Hair follicular keratinocyte (primary cell): ENCODE measurements around the gene NCR3LG1. TPM values are rescaled to one million over a fixed set of nuclear protein-coding genes. Genes with fewer than 3 reads are reported as not detected.

ENCODE experiments used
- total RNA-seq: library from RNA; depleted of rRNA; stranded (reverse); fragments of >200 nt; gene quantifications from 2 replicates; pipeline ENCODE4 v1.2.3, GENCODE V29; 2015

Gene NCR3LG1, protein sequence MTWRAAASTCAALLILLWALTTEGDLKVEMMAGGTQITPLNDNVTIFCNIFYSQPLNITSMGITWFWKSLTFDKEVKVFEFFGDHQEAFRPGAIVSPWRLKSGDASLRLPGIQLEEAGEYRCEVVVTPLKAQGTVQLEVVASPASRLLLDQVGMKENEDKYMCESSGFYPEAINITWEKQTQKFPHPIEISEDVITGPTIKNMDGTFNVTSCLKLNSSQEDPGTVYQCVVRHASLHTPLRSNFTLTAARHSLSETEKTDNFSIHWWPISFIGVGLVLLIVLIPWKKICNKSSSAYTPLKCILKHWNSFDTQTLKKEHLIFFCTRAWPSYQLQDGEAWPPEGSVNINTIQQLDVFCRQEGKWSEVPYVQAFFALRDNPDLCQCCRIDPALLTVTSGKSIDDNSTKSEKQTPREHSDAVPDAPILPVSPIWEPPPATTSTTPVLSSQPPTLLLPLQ
- 4.6 and 5.5 TPM in 2 replicates for total RNA-seq

GRCh38 chr11:17351510-17352176 lies at the start of gene NCR3LG1:
TSS of gene NCR3LG1 (plus strand) at chr11:17351800. CDS start at chr11:17351970, 170 bp downstream.

GRCh38 chr11:17388609-17389210 lies 37.1 kb downstream of the NCR3LG1 start, which contains the start of gene KCNJ11:
TSS of gene KCNJ11 (minus strand) at chr11:17388659. CDS start at chr11:17388091, 568 bp downstream.

Other genes starting within 250 kb of the NCR3LG1 start
- gene PIK3C2A, start 143.8 kb upstream of the NCR3LG1 start, total RNA-seq: 27.2 and 39.0 TPM in 2 replicates
- gene NUCB2, start 75.1 kb upstream of the NCR3LG1 start, total RNA-seq: 74.3 and 93.3 TPM in 2 replicates
- not detected in 2 replicates for gene KCNJ11, start 36.9 kb downstream of the NCR3LG1 start, total RNA-seq
- not detected in 2 replicates for gene ABCC8, start 125.0 kb downstream of the NCR3LG1 start, total RNA-seq
- gene USH1C, start 192.6 kb downstream of the NCR3LG1 start, total RNA-seq: not detected in 2 replicates
- gene OTOG, start 195.5 kb downstream of the NCR3LG1 start, total RNA-seq: not detected in 2 replicates